HEK293T (cell line): Measurements from ENCODE around the gene KRTAP1-4.

Experiments used
- BHLHE40 ChIP-seq: fragments of 450-650 bp; IDR thresholded peaks from 2 replicates; pipeline ENCODE4 v1.6.1; 2016; ENCODE audit warnings: mild to moderate bottlenecking, moderate library complexity, borderline replicate concordance
- CTBP1 ChIP-seq: fragments of 450-650 bp; IDR thresholded peaks from 2 replicates; pipeline ENCODE4 v1.6.1; 2016; ENCODE audit warnings: borderline replicate concordance
- FOXM1 ChIP-seq: fragments of 450-650 bp; IDR thresholded peaks from 2 replicates; pipeline ENCODE4 v1.6.1; 2017; ENCODE audit warnings: mild to moderate bottlenecking, borderline replicate concordance
- PKNOX1 ChIP-seq: fragments of 450-650 bp; IDR thresholded peaks from 2 replicates; pipeline ENCODE4 v1.6.1; 2016
- SUZ12 ChIP-seq: fragments of 450-650 bp; IDR thresholded peaks from 2 replicates; pipeline ENCODE4 v1.6.1; 2016; ENCODE audit warnings: mild to moderate bottlenecking

- TF ChIP-seq PKNOX1 (no peak), BHLHE40 (no peak), SUZ12 (no peak), CTBP1 (no peak), FOXM1 (no peak)
Measured at GRCh38 chr17:41049110-41049509, 19.1 kb upstream of the KRTAP1-4 start.
